Choroid plexus epithelial cell (primary cell): ENCODE measurements around the gene PSMD7.
A peak's percentile ranks its signal among the peaks of the same experiment; 100 is the strongest.

ENCODE experiments used
- DNase-seq: peaks from one replicate; pipeline ENCODE4 v3.0.0-alpha.2; 2010; ENCODE audit warnings: low read depth
- H3K4me3 ChIP-seq: 2 replicates; pipeline ENCODE4 v1.5.1; 2011; ENCODE audit warnings: low read depth, mild to moderate bottlenecking, control low read depth, low read length, moderate library complexity
- CTCF ChIP-seq: conservative IDR thresholded peaks from 2 replicates; pipeline ENCODE4 v1.5.1; 2011; ENCODE audit warnings: low read depth, mild to moderate bottlenecking, control low read depth, inconsistent platforms, low read length, moderate library complexity

The PSMD7 gene

DNA sequence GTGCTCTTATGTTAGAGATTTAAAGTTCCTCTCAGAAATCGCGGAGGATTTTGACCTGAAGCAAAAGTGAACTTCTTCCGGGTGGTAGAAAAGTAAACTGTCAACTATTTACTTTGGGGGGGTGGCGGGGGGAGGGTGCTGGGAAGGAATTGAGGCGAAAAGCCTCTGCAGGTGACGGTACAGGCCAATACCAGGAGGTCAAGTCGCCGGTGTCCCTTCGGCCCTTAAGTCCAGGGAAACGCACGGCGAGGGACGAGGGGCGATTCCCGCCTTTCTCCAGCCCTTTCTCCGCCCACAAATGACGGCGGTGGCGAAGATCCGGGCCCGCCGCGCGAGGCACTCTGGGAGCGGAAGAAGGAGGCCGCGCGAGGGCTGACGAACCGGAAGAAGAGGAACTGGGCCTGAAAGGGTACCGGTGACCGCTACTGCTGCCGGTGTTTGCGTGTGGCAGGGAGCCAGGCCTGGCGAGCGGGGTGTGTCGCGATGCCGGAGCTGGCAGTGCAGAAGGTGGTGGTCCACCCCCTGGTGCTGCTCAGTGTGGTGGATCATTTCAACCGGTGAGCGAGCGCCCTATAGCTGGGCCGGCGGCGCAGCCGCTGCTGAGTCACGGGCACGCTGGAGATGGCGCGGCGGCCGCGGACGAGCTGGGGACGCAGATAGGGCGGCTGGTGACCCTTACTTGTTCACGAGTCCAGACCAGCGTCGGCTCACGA lies at the start of gene PSMD7:
Gene PSMD7, plus strand, starts transcription at position 383 of the 713 bp plus-strand sequence. Its CDS starts 101 bp downstream, at position 484.
- TF ChIP-seq CTCF, result no peak
- H3K4me3 ChIP-seq, result peak within 1 kb of the TSS; percentile 98
- peak; percentile 89 for DNase-seq

DNA sequence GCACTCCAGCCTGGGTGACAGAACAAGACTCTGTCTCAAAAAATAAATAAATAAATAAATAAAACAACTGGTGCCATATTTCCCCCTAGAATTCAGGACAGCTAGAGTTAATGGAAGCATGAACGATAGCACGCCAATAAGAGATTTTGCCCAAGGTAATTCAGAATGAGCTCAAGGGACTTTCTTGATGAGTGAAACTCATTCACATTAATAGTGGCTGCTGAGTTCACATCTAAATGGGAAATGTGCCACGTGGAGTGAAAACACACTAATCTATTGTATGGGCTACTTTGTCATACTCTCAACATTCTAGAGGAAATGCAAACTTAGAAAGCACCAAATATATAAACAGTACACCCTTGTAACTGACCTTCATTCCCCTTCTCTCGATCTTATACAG lies 47.4 kb upstream of the PSMD7 start:
- no peak for DNase-seq
- no peak overlapping the region for H3K4me3 ChIP-seq
- TF ChIP-seq CTCF, result no peak

DNA sequence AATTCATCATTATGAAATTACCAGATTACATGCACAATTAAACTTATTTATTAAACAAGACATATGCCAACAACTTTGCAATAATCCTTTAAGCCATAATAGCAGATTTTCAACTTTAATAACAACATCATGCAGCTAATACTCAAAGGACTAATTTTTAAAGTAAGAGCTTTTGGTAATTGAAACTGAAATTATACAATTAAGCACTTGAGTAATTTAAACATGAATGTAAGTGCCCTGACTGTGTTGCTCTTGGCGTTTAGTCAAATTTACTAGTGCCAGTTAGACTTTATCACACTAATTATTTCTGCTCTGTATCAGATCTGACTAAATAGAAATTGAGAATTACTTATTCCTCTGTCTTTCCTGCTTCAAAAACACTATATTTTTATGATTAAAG lies 46.8 kb upstream of the PSMD7 start:
- H3K4me3 ChIP-seq, result no peak overlapping the region
- no peak for DNase-seq
- no peak for TF ChIP-seq CTCF

DNA sequence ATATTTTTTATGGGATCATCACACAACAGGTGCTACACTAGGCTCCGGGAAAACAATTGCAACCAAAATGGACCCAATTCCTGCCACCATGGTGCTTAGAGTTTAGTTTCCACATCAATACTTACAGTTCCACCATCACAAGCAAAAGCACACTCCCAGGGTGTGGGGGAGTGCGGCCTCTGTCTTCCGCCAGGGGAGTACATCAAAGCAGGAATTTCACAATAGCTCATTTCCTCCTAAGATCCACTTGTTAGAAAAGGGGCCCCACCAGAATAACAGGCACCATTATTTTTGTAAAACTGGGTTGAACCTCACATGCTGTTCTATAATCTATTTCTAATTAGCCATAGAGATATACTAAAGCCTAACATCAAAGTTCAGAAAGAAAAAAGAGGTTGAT lies 44.3 kb upstream of the PSMD7 start:
- no peak overlapping the region for H3K4me3 ChIP-seq
- DNase-seq, result no peak
- TF ChIP-seq CTCF, result no peak

GRCh38 chr16:74253161-74253938 lies 43.3 kb upstream of the PSMD7 start:
- no peak for TF ChIP-seq CTCF
- DNase-seq, result no peak
- H3K4me3 ChIP-seq, result no peak overlapping the region

GRCh38 chr16:74257061-74257460 lies 39.6 kb upstream of the PSMD7 start:
- no peak for TF ChIP-seq CTCF
- DNase-seq, result no peak
- no peak overlapping the region for H3K4me3 ChIP-seq
